Muscle layer of colon (tissue), 2 donors: ENCODE measurements around the gene HS1BP3.
A peak's percentile ranks its signal among the peaks of the same experiment; 100 is the strongest.

Experiments used
- H3K27ac ChIP-seq: one replicate; pipeline ENCODE4 v1.7.0; 2013; ENCODE audit warnings: low read depth, mild to moderate bottlenecking, low read length, moderate library complexity
- H3K27me3 ChIP-seq, 2 donors: one replicate each; pipeline ENCODE4 v1.7.0; 2013; ENCODE audit warnings: low read length in 2 of 2, mild to moderate bottlenecking in 2 of 2; ENCODE audit not compliant: insufficient read depth in 2 of 2, control insufficient read depth in 1 of 2
- H3K36me3 ChIP-seq: one replicate; pipeline ENCODE4 v1.7.0; 2013; ENCODE audit warnings: mild to moderate bottlenecking, low read length; ENCODE audit not compliant: insufficient read depth
- H3K4me1 ChIP-seq: one replicate; pipeline ENCODE4 v1.7.0; 2013; ENCODE audit warnings: mild to moderate bottlenecking, low read length; ENCODE audit not compliant: insufficient read depth
- H3K4me3 ChIP-seq, 2 donors: one replicate each; pipeline ENCODE4 v1.7.0; 2013; ENCODE audit warnings: low read length in 2 of 2, low read depth in 1 of 2, mild to moderate bottlenecking in 1 of 2, moderate library complexity in 1 of 2
- H3K9ac ChIP-seq: one replicate; pipeline ENCODE4 v1.7.0; 2013; ENCODE audit warnings: low read length
- H3K9me3 ChIP-seq: one replicate; pipeline ENCODE4 v1.7.0; 2013; ENCODE audit warnings: mild to moderate bottlenecking, low read length
- donor health status: abdominal sarcoma.
- donor health status: Adenocarcinoma of cecum.

HS1BP3 gene

GRCh38 chr2:20623241-20623640 lies 27.7 kb downstream of the HS1BP3 start:
- H3K4me3 ChIP-seq = no peak overlapping the region
- peaks cover 76% of the 10 kb centered on the region for H3K36me3 ChIP-seq
- H3K27ac ChIP-seq = no peak overlapping the region
- no peaks in the 10 kb centered on the region for H3K9me3 ChIP-seq
- H3K27me3 ChIP-seq = no peaks in the 10 kb centered on the region
- no peak overlapping the region for H3K9ac ChIP-seq
- H3K4me1 ChIP-seq = peaks cover 38% of the 10 kb centered on the region

GRCh38 chr2:20622731-20623130 lies 28.2 kb downstream of the HS1BP3 start:
- Histone ChIP-seq H3K4me3 (no peak overlapping the region), H3K4me1 (peaks cover 42% of the 10 kb centered on the region), H3K27ac (no peak overlapping the region), H3K27me3 (no peaks in the 10 kb centered on the region), H3K9ac (no peak overlapping the region), H3K36me3 (peaks cover 74% of the 10 kb centered on the region), H3K9me3 (no peaks in the 10 kb centered on the region)

GRCh38 chr2:20622296-20622686 lies 28.6 kb downstream of the HS1BP3 start:
- Histone ChIP-seq H3K27ac (no peak overlapping the region), H3K4me1 (peaks cover 46% of the 10 kb centered on the region), H3K9me3 (no peaks in the 10 kb centered on the region), H3K9ac (no peak overlapping the region), H3K27me3 (no peaks in the 10 kb centered on the region), H3K4me3 (no peak overlapping the region), H3K36me3 (peaks cover 74% of the 10 kb centered on the region)

- peaks cover 46% of the 10 kb centered on the region for H3K4me1 ChIP-seq
- no peaks in the 10 kb centered on the region for H3K27me3 ChIP-seq
- peaks cover 74% of the 10 kb centered on the region for H3K36me3 ChIP-seq
- H3K27ac ChIP-seq = peak overlapping the region; percentile 99
- no peaks in the 10 kb centered on the region for H3K9me3 ChIP-seq
- peak overlapping the region; percentile 15 for H3K9ac ChIP-seq
- H3K4me3 ChIP-seq = no peak overlapping the region
These were observed 29.3 kb downstream of the HS1BP3 start for GRCh38 chr2:20621366-20622295.

- Histone ChIP-seq H3K27ac (peak overlapping the region; percentile 99), H3K9ac (peak overlapping the region; percentile 15), H3K9me3 (no peaks in the 10 kb centered on the region), H3K36me3 (peaks cover 69% of the 10 kb centered on the region), H3K27me3 (no peaks in the 10 kb centered on the region), H3K4me1 (peaks cover 54% of the 10 kb centered on the region), H3K4me3 (no peak overlapping the region)
These were observed 30.1 kb downstream of the HS1BP3 start for GRCh38 chr2:20620696-20621365.

- H3K4me1 ChIP-seq = peaks cover 60% of the 10 kb centered on the region
- peaks cover 63% of the 10 kb centered on the region for H3K36me3 ChIP-seq
These were observed 30.6 kb downstream of the HS1BP3 start for GRCh38 chr2:20620271-20620681.

GRCh38 chr2:20619624-20620024 lies 31.3 kb downstream of the HS1BP3 start:
- Histone ChIP-seq H3K9me3 (no peaks in the 10 kb centered on the region), H3K36me3 (peaks cover 57% of the 10 kb centered on the region), H3K4me1 (peaks cover 66% of the 10 kb centered on the region), H3K27me3 (no peaks in the 10 kb centered on the region), H3K4me3 (no peak overlapping the region), H3K9ac (peak overlapping the region; percentile 89), H3K27ac (peak overlapping the region; percentile 99)

More at GRCh38 chr2:20620271-20620681, 30.6 kb downstream of the HS1BP3 start:
- H3K27ac ChIP-seq = peak overlapping the region; percentile 99
- H3K4me3 ChIP-seq = no peak overlapping the region
- H3K9me3 ChIP-seq = no peaks in the 10 kb centered on the region
- peak overlapping the region; percentile 15 for H3K9ac ChIP-seq
- H3K27me3 ChIP-seq = no peaks in the 10 kb centered on the region

- peak overlapping the region; percentile 99 for H3K27ac ChIP-seq
- H3K4me3 ChIP-seq = no peak overlapping the region
- H3K27me3 ChIP-seq = no peaks in the 10 kb centered on the region
- peaks cover 73% of the 10 kb centered on the region for H3K4me1 ChIP-seq
- peaks cover 51% of the 10 kb centered on the region for H3K36me3 ChIP-seq
- H3K9ac ChIP-seq = peak overlapping the region; percentile 89
- no peaks in the 10 kb centered on the region for H3K9me3 ChIP-seq
These were observed 31.9 kb downstream of the HS1BP3 start for GRCh38 chr2:20618886-20619521.

GRCh38 chr2:20618468-20618885 lies 32.4 kb downstream of the HS1BP3 start:
- peaks cover 78% of the 10 kb centered on the region for H3K4me1 ChIP-seq
- peaks cover 46% of the 10 kb centered on the region for H3K36me3 ChIP-seq

GRCh38 chr2:20617892-20618467 lies 32.9 kb downstream of the HS1BP3 start:
- H3K4me1 ChIP-seq = peaks cover 82% of the 10 kb centered on the region
- peak overlapping the region in 1 of 2 donors; percentile 21 for H3K4me3 ChIP-seq
- H3K27me3 ChIP-seq = no peaks in the 10 kb centered on the region
- no peaks in the 10 kb centered on the region for H3K9me3 ChIP-seq
- H3K27ac ChIP-seq = peak overlapping the region; percentile 99
- H3K36me3 ChIP-seq = peaks cover 42% of the 10 kb centered on the region
- H3K9ac ChIP-seq = peak overlapping the region; percentile 89

More at GRCh38 chr2:20618468-20618885, 32.4 kb downstream of the HS1BP3 start:
- Histone ChIP-seq H3K9me3 (no peaks in the 10 kb centered on the region), H3K27ac (peak overlapping the region; percentile 99), H3K4me3 (peak overlapping the region in 1 of 2 donors; percentile 21), H3K9ac (peak overlapping the region; percentile 89), H3K27me3 (no peaks in the 10 kb centered on the region)
